GM18951 (cell line): ENCODE results near the gene TMEM220.
"Not testable (repeated sequence)": the region's sequence is repeated elsewhere in the genome, so short reads cannot be mapped to it uniquely, and the experiment has no call there.

Source experiments
- POLR2A ChIP-seq: IDR thresholded peaks from 4 replicates; pipeline ENCODE4 v1.6.1; 2011; ENCODE audit warnings: mild to moderate bottlenecking; ENCODE audit not compliant: insufficient read length, insufficient read depth; ENCODE audit errors: extremely low read depth
- in situ Hi-C: fragments of 300-500 bp; cut with MboI; formaldehyde crosslinking; loops from one replicate; pipeline ENCODE4 v1.12.0; 2022; ENCODE audit warnings: low sequenced_read_pairs, mixed read lengths, inconsistent platforms; ENCODE audit not compliant: unreplicated experiment

TMEM220 gene

DNA sequence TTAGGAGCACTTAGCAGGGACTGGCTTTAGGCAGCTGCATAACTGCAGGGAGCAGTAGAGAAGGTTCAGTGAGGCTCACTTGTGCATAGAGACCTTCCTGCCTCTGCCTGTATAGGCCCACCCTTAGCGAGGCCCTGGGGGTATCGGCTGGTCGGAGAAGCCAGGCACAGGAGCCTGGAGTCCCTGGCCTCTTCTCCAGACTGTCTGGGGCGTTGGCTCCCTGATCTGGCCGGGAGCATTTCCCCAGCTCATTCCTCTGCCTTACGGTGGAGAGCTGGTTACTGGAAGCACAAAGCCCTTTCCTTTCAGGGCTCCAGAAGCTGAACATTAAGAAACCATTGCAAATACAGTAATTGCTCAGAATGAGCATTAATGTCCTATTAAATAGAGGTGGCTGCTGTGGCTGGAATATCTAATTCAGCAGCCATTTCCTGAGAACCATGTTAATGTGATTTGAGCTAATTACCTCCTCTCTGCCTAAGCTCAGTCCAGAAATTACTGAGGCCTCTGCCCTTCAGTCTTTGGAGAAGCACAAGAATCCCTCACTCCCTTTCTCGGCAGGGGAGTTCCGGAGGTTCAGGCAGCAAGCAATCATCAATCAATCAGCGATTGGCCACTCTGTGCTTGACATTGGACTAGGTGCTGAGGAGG is 18.8 kb upstream of the TMEM220 start:
- no peak for TF ChIP-seq POLR2A

DNA sequence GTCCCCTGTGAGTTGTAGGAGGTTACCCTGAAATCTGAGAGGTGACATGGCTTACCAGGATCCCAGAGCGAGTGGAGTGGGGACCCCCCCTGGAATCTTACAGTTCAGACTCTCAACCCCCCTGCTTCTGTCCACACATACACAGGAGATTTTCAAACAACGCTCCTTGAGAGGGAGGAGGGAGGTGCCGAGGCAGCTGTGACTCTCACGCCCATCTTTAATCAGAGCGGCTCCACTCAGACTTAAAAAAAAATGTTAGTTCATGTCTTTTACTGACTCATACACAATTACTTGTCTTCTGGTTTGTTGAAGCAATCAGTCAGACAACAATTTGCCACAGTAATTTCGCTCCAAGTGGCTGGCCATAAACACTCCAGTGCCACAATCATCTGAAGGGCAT is 15.4 kb upstream of the TMEM220 start:
- no peak for TF ChIP-seq POLR2A
- in situ Hi-C loops, result no loop called here

More for the DNA sequence above, 18.8 kb upstream of the TMEM220 start:
- in situ Hi-C loops, result no loop called here

DNA sequence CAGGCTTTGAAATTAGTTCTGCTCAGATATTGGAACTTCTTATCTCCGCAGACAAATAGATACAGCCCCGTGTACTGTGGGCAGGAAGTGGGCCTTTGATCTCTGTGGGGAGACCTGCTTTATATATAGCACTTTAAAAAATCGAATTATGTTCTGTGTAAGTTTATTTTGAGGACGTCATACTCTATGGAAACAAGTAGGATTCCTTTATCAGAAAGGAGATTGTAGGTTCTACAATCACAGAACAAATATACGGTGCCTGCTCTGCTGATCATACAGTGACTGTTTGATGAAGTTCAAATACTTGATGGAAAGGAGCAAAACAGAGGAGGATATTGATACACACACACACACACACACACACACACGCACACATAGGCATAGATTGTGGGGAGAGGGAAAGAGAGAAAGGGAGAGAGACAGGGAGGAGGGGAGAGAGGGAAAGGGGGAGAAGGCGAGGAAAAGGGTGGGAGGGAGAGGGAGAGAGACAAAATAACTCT is 14.7 kb upstream of the TMEM220 start:
- TF ChIP-seq POLR2A, result no peak
- in situ Hi-C loops, result no loop called here

DNA sequence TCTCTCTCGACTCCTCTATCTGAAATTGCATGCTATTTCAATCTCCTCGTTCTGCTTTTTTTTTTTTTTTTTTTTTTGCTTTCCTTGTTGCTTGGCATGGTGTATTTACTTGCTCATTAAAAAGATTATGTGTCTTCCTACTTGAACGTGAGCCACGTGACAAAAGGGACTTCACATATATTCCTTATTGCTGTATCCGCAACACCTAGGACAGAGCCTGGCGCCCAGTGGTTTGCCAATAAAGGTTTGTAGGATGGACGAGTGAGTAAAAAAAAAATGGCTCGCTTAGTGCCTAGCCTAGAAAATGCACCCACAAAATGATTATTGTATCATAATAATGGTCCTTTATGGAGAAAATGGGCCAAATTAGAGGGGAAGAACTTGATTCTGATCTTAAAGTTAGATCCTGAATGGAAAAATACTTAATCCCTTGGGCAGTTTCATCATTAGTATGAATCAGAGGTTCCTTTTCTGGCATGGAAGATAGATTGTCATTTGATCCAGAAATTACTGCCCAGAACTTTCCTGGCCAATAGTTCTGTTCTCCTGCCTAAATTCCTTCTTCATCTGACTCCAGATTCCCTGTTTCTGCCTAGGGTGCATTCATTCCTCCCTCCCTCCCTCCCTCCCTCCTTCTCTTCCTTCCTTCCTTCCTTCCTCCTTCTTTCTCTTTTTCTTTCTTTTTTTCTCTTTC is 13.6 kb upstream of the TMEM220 start:
- TF ChIP-seq POLR2A, result no peak
- in situ Hi-C loops, result no loop called here

DNA sequence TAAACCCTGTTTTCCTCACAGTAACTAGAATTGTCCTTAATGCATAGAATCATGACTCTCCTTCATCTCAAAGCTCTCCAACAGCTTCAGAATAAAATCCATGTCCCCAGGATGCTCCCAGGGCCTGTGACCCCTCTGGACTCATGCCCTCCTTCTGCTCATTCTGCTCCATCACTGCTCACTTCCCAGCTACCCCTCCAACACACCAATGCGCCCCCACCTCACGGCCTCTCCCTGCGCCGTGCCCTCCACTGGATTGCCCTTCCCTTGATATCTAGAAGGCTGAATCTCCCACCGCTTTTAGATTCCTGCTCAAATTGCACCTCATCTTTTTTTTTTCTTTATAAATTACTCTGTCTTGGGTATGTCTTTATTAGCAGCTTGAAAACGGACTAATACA is 12.6 kb upstream of the TMEM220 start:
- no peak for TF ChIP-seq POLR2A
- in situ Hi-C loops, result no loop called here

DNA sequence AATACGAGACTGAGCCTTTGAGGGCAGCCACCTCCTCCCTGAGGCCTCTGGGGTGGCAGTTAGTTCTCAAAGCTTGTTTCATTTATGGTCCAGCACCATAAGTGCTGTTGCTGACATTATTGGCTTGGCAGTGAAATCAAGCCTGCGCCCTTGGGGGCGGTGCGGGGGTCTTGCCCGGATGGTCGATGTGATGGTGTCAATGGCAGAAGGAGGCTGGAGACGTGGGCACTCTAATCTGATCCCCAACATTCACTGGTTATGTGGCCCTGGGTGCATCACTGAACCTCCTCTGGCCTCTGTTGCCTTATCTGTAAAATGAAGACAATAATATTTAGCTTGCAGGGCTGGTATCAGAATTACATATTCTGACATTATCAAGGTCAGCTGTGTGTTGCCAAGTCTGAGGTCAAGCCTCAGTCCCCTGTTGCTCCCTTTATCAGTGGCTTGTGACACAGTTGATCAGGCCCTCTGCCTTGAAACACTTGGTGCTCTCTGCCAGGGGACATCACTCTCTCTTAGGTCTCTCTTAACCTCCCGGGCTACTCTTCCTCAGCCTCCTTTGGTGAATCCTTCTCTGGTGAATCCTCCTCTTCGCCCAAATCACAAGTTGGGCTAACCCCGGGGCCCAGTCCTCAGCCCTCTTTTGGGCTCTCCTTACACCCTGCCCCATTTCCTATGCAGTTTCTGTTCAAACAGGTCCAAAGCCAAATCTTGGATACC is 11.8 kb upstream of the TMEM220 start:
- TF ChIP-seq POLR2A, result no peak
- in situ Hi-C loops, result no loop called here

DNA sequence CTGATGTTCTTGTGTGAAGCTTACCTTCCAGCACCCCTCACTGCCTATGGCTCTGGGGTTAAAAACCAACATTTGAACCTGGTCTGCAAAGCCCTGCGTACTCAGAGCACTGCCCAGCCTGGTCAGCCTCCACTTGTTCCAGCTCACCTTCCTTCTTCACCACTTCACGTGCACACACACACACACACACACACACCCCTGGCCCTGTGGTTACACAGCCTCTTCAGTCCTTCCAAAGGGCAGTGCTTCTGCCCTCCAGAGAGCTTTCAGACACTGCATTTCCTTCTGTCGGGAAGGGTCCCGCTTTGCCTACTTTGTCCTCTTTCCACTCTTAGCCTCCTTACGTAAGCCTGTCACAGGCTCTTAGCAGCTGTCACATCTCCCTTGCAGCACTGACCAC is 9.6 kb upstream of the TMEM220 start:
- in situ Hi-C loops, result no loop called here
- no peak for TF ChIP-seq POLR2A

DNA sequence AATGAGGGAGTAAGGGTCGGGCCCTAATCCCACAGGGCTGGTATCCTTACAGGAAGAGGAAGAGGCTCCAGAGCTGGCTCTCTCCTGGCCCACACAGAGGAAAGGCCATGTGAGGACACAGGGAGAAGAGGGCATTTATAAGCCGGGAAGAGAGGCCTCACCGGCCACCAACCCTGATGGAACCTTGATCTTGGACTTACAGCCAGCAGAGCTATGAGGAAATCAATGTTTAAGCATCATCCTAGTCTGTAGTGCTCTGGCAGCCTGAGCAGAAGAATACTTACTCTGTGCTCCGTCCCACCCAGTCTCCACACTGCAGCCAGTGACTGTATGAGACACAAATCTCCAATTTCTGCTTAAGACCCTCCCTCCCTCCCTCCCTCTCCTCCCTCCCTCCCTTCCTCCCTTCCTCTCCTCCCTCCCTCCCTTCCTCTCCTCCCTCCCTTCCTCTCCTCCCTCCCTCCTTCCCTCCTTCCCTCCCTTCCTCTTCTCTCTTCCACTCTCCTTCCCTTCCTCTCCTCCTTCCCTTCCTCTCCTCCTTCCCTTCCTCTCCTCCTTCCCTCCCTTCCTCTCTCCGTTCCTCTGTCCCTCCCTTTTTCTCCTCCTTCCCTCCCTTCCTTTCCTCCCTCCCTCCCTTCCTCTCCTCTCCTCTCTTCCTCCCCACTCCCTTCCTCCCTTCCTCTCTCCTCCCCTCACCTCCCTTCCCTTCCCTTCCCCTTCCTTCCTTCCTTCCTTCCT is 8.9 kb upstream of the TMEM220 start:
- in situ Hi-C loops, result no loop called here
- TF ChIP-seq POLR2A, result no peak

DNA sequence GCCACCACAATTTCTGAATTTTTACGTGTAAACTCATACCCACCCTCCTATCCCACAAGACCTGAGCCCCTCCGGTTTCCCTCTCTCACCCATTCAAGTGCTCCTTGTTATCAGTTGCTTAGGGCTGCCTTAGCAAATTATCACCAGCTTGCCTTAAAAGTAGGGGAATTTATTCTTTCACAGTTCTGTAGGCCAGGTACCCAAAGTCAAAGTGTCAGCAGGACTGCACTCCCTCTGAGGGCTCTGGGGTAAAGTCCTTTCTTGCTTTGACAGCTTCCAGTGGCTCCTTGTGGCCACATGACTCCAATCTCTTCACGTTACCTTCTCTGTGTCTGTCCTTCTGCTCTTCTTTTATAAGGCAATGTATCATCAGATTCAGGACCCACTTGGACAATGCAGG is 7.9 kb upstream of the TMEM220 start:
- in situ Hi-C loops, result no loop called here

DNA sequence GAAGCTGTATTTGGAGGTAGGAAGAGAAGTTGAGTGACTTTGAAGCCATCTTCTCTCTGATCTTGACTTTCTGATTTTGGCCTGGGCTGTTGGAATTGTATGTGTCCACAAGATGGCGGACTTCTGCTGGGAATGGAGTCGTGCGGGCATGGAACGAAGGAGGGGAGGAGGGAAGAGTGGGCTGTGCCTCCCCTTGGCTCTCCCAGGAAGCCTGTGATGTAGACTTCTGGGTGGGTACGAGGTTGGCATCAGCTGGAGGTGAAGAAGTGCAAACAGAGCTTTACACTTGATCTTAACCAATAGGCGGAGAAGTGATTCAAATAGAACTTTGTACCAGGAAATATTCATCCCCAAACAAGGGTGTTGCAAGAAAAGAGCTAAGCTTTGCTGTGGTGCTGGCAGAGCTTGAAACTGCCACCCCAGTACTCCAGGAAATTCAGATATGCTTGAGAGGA is 7.4 kb upstream of the TMEM220 start:
- TF ChIP-seq POLR2A, result no peak
- in situ Hi-C loops, result no loop called here

More for the DNA sequence above, 7.9 kb upstream of the TMEM220 start:
- no peak for TF ChIP-seq POLR2A

DNA sequence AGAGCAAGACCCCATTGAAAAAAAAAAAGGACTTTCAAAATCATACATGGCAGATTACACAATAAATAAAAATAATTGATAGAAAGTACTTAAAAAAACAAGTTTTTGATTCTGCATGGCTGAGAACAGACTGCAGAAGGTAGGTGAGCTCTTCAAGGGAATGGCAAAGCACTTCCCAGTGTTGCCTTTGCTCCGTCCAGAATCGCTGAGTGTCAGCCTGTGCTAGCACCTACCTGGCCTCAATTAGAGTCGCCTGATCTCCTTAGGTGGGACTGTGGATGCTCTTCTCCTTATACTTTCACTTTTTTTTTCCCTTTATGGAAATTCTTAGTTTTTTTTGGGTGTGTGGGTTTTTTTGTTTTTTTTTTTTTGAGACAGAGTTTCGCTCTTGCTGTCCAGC is 6.0 kb upstream of the TMEM220 start:
- in situ Hi-C loops, result no loop called here
- TF ChIP-seq POLR2A, result no peak

DNA sequence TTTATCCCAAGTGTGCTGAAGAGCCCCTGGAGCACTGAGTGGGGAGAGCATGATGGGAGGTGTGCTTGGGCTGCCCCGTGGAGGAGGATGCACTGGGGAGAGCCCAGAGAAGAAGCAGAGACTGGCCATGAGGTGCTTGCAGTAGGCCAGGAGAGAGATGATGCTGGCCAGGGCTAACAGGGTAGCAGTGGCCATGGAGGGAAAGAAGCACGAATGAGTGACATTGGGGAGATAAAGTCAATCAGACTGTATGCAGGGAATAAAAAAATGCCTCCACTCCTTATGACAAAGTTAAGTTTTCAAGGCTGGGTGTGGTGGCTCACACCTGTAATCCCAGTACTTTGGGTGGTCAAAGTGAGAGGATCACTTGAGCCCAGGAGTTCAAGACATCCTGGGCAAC is 5.4 kb upstream of the TMEM220 start:
- in situ Hi-C loops, result no loop called here
- no peak for TF ChIP-seq POLR2A

DNA sequence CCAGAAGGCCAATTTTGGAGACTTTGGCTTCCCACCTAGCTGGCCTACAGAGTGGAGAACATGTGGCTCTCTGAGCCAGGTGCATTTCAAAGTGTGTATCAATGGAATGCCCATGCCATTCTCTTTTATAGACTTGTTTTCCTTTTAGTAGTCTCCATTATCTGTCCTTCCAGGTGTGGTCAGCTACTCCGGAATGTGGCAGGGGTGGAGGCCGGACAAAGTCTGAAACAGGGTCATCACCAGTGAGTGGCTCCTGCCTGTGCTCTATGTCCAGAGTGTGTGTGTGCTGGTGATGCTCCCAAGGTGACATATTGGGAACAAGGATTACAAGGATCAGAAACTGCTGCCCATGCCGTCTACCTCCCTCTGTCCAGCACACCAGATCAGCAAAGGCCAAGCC is 3.8 kb upstream of the TMEM220 start:
- TF ChIP-seq POLR2A, result no peak
- in situ Hi-C loops, result no loop called here

DNA sequence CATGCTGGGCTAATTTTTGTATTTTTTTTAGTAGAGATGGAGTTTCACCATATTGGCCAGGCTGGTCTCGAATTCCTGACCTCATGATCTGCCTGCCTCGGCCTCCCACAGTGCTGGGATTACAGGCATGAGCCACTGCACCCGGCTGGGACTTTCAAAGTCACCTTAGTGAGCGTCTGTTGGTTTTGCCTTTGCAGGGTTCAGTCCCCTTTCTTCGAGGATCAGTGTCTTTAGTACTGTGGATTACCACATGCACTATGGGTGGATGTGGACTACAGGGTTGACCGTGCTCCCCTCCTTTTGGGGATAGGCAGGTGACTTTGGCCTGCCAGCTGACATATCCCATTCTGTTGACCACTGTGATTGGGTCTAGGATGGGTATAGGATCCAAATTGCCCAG is 2.3 kb upstream of the TMEM220 start:
- in situ Hi-C loops, result not testable (repeated sequence)
